A673 (cell line): ENCODE measurements around the gene CNTNAP3.
"Not testable (repeated sequence)": the region's sequence is repeated elsewhere in the genome, so short reads cannot be mapped to it uniquely, and the experiment has no call there.

Source experiments
- EZH2 ChIP-seq: fragments of 200-600 bp; sonication (generic); IDR thresholded peaks from 2 replicates; pipeline ENCODE4 v1.6.1; 2017; ENCODE audit warnings: borderline replicate concordance, low read depth, mild to moderate bottlenecking, mixed read lengths, antibody characterized with exemption, low read length; ENCODE audit not compliant: poor library complexity, severe bottlenecking
- TF ChIP-seq, protein P1 (sequence below): fragments of 300-800, 200-600 bp; sonication (generic); conservative IDR thresholded peaks from 2 replicates; pipeline ENCODE4 v1.5.1; 2017; ENCODE audit warnings: low read depth, mild to moderate bottlenecking, antibody characterized with exemption, low read length, moderate library complexity, mixed read lengths

DNA sequence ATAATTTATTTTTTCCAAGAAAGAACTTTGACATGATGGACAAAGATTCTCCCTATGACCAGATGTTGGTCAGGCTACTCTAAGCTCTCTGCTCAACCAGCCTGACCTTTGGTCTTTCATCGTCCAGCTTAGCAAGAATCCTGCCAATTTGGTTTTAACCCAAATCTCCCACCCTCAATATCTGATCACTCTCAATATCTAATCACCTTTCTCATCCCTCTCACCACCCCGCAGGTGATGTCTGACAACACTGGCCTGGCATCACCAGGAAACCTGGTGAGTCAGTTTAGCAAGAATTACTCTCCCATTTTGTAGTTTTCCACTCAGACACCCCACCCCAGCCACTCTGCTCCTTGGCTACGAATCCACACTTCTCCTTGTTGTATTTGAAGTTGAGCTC is 207.9 kb downstream of the CNTNAP3 start:
- TF ChIP-seq, protein P1, sequence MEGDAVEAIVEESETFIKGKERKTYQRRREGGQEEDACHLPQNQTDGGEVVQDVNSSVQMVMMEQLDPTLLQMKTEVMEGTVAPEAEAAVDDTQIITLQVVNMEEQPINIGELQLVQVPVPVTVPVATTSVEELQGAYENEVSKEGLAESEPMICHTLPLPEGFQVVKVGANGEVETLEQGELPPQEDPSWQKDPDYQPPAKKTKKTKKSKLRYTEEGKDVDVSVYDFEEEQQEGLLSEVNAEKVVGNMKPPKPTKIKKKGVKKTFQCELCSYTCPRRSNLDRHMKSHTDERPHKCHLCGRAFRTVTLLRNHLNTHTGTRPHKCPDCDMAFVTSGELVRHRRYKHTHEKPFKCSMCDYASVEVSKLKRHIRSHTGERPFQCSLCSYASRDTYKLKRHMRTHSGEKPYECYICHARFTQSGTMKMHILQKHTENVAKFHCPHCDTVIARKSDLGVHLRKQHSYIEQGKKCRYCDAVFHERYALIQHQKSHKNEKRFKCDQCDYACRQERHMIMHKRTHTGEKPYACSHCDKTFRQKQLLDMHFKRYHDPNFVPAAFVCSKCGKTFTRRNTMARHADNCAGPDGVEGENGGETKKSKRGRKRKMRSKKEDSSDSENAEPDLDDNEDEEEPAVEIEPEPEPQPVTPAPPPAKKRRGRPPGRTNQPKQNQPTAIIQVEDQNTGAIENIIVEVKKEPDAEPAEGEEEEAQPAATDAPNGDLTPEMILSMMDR = not testable (repeated sequence)
- not testable (repeated sequence) for TF ChIP-seq EZH2
